Measurements from ENCODE around the gene AKAP6. TPM values are rescaled to one million over a fixed set of nuclear protein-coding genes. Genes with fewer than 3 reads are reported as not detected.

AKAP6 gene
- total RNA-seq, 4 donors from 2014 or later, result 4.1 to 34.4 (median 15.3) TPM

DNA sequence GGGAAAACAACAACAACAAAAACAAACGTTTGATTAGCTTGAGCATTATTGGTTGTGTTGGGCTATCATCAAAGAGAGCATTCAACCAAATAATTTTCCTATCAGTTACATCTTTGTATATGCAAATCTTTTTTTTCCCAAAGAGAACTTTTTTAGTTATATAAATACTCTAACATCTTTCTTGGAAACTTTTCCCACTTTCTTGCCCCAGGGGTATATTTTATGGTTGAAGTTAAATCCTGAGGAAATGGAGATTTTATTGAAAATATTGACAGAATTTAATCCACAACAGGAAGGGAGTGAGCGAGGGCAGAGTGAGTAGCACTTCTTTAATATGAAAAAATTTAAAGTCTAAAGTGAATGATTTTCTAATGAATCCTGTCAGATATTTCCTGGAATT lies 488.7 kb downstream of the AKAP6 start:
- TF ChIP-seq POLR2A (IDR thresholded peaks at IDR 0.05), result no peak
- TF ChIP-seq, protein P1, sequence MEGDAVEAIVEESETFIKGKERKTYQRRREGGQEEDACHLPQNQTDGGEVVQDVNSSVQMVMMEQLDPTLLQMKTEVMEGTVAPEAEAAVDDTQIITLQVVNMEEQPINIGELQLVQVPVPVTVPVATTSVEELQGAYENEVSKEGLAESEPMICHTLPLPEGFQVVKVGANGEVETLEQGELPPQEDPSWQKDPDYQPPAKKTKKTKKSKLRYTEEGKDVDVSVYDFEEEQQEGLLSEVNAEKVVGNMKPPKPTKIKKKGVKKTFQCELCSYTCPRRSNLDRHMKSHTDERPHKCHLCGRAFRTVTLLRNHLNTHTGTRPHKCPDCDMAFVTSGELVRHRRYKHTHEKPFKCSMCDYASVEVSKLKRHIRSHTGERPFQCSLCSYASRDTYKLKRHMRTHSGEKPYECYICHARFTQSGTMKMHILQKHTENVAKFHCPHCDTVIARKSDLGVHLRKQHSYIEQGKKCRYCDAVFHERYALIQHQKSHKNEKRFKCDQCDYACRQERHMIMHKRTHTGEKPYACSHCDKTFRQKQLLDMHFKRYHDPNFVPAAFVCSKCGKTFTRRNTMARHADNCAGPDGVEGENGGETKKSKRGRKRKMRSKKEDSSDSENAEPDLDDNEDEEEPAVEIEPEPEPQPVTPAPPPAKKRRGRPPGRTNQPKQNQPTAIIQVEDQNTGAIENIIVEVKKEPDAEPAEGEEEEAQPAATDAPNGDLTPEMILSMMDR (IDR thresholded peaks at IDR 0.05), result no peak

DNA sequence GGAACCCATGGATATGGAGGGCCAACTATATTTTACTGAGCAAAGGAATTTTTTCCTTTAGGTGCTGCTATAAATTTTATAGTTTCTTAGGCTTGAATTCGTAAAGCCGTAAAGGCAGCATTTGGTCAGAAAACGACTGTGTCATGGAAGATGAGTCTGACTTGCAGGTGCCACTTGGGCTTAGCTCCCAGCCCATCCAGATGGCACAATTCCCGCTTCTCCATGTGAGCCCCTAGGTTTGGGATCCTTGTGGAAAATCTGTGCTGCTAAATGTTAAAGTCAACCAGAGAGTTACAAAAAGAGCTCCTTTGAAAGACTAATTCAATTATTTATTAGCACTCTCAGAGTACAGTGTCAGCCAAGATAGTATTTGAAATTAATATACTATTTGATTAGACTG lies 489.5 kb downstream of the AKAP6 start:
- DNase-seq, result no peak
- Histone ChIP-seq H3K4me1 (no peaks in the 10 kb centered on the region), H3K27me3 (no peaks in the 10 kb centered on the region), H3K27ac (no peak overlapping the region), H3K36me3 (no peaks in the 10 kb centered on the region), H3K9me3 (no peaks in the 10 kb centered on the region), H3K4me3 (no peak overlapping the region)
- intact Hi-C loops (cut with DNase I; ENCODE audit: low total_unique reads), result no loop called here
- TF ChIP-seq, protein P1 (IDR thresholded peaks at IDR 0.05), result no peak
- TF ChIP-seq POLR2A (IDR thresholded peaks at IDR 0.05), result no peak

More for the DNA sequence above, 488.7 kb downstream of the AKAP6 start:
- intact Hi-C loops (cut with DNase I; ENCODE audit: low total_unique reads), result no loop called here
- Histone ChIP-seq H3K4me1 (no peaks in the 10 kb centered on the region), H3K9me3 (no peaks in the 10 kb centered on the region), H3K36me3 (no peaks in the 10 kb centered on the region), H3K27me3 (no peaks in the 10 kb centered on the region), H3K27ac (no peak overlapping the region), H3K4me3 (no peak overlapping the region)
- DNase-seq, result no peak

DNA sequence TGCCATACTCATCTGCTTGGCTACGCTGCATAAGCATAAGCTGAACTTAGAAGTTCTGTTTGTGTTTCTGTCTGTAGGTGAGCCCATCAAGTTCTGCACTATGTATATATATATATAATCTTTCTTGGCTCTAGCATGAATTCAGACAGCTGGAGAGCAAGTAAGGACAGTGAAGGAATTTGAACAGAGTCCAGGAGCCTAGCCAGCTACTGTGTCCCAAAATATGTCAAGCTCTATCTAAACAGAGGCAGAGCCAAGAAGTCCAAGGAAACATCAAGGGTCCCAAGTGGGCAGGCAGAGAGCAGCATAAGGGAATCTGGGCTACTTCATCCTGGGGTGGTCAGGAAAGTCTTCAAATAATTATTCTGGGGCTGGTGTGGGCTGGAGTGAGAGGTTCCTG lies 491.1 kb downstream of the AKAP6 start:
- Histone ChIP-seq H3K27me3 (no peaks in the 10 kb centered on the region), H3K27ac (no peak overlapping the region), H3K4me3 (no peak overlapping the region), H3K36me3 (no peaks in the 10 kb centered on the region), H3K9me3 (no peaks in the 10 kb centered on the region), H3K4me1 (no peaks in the 10 kb centered on the region)
- intact Hi-C loops (cut with DNase I; ENCODE audit: low total_unique reads), result no loop called here
- no peak for DNase-seq
- no peak for TF ChIP-seq POLR2A (IDR thresholded peaks at IDR 0.05)
- TF ChIP-seq, protein P1 (IDR thresholded peaks at IDR 0.05), result no peak

DNA sequence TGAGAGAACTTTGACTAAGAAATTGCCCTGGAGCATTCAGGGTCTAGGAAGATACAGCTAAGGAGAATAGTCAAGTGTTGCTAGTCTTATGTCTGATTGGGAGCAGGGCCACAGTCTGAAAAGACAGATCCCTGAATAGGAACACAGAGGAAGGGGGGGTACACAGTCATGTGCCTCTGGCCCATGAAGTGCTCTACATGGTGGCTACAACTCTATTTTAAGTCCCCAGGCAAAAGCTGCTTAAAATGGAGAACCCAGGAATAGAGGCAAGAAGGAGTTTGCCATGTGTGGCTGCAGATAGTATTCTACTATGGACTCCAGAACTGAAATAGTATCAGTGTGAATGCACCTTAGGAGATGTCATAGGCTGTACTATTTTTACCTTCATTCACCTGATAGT lies 491.6 kb downstream of the AKAP6 start:
- intact Hi-C loops (cut with DNase I; ENCODE audit: low total_unique reads), result no loop called here
- no peak for DNase-seq

DNA sequence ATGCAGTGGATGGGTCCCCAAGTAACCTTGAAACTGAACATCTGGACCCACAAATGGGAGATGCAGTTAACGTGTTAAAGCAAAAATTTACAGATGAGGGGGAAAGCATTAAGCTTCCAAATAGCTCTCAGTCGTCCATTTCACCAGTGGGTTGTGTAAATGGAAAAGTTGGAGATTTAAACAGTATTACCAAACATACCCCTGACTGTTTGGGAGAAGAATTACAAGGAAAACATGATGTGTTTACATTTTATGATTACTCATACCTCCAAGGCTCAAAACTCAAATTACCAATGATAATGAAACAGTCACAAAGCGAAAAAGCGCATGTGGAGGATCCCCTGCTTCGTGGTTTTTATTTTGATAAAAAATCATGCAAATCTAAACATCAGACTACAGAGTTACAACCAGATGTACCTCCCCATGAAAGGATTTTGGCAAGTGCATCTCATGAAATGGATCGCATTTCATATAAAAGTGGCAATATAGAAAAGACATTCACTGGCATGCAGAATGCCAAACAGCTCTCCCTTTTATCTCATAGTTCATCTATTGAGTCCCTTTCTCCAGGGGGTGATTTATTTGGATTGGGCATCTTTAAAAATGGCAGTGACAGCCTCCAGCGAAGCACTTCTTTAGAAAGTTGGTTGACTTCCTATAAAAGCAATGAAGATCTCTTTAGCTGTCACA lies 493.0 kb downstream of the AKAP6 start:
- intact Hi-C loops (cut with DNase I; ENCODE audit: low total_unique reads), result no loop called here
- TF ChIP-seq, protein P1 (IDR thresholded peaks at IDR 0.05), result no peak
- TF ChIP-seq POLR2A (IDR thresholded peaks at IDR 0.05), result no peak
- no peaks in the 10 kb centered on the region for H3K4me1 ChIP-seq

More for the DNA sequence above, 491.6 kb downstream of the AKAP6 start:
- H3K27ac ChIP-seq, result no peak overlapping the region
- H3K36me3 ChIP-seq, result no peaks in the 10 kb centered on the region
- TF ChIP-seq, protein P1 (IDR thresholded peaks at IDR 0.05), result no peak
- no peak for TF ChIP-seq POLR2A (IDR thresholded peaks at IDR 0.05)
- no peak overlapping the region for H3K4me3 ChIP-seq
- H3K27me3 ChIP-seq, result no peaks in the 10 kb centered on the region
- no peaks in the 10 kb centered on the region for H3K4me1 ChIP-seq
- H3K9me3 ChIP-seq, result no peaks in the 10 kb centered on the region

More for the DNA sequence above, 493.0 kb downstream of the AKAP6 start:
- no peak for DNase-seq
- Histone ChIP-seq H3K27me3 (no peaks in the 10 kb centered on the region), H3K27ac (no peak overlapping the region), H3K4me3 (no peak overlapping the region), H3K36me3 (no peaks in the 10 kb centered on the region), H3K9me3 (no peaks in the 10 kb centered on the region)
